Panc1 (cell line): ENCODE results near the gene AKAP13.

Experiments used
- CTCF ChIP-seq: fragments of 450-650 bp; IDR thresholded peaks from 2 replicates; pipeline ENCODE4 v1.5.1; 2017; ENCODE audit warnings: mild to moderate bottlenecking
- POLR2AphosphoS5 ChIP-seq: IDR thresholded peaks from 2 replicates; pipeline ENCODE4 v1.6.1; 2012; ENCODE audit warnings: mild to moderate bottlenecking, low read depth, low read length, moderate library complexity

DNA sequence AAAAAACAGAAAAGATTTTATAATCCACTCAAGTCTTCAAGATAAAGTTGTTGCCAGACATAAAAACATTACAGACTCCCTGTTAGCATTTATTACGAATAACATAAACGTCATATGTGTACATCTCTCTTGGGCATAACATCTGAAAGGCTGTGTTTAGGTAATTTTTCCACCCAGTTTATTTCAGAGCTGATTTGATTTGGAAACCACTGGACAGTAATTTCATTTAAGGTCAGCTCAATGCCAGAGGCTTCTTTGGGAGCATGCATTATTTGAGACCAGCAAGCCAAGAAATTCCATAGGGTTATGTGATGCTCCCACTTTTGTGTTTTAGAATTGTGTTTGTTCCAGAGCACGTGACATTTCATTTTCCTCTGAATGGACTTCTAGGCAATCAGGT is 196.0 kb downstream of the AKAP13 start:
- no peak for TF ChIP-seq CTCF
- TF ChIP-seq POLR2AphosphoS5: no peak
